H1 (cell line): ENCODE data around the gene PLPP7. TPM values are rescaled to one million over a fixed set of nuclear protein-coding genes. Genes with fewer than 3 reads are reported as not detected.

Source experiments
- ATF2 ChIP-seq: IDR thresholded peaks from 2 replicates; pipeline ENCODE4 v1.6.1; 2012; ENCODE audit warnings: low read length, inconsistent platforms
- GABPA ChIP-seq: IDR thresholded peaks from 2 replicates; pipeline ENCODE4 v1.6.1; 2011; ENCODE audit warnings: mild to moderate bottlenecking, low read length, moderate library complexity, borderline replicate concordance; ENCODE audit not compliant: insufficient read depth
- TEAD4 ChIP-seq: IDR thresholded peaks from 2 replicates; pipeline ENCODE4 v1.6.1; 2012; ENCODE audit warnings: low read depth, low read length, inconsistent platforms, mixed read lengths
- polyA plus RNA-seq, 7 experiments: library from polyadenylated mRNA; depleted of rRNA in 3 of 7; stranded (reverse) in 5 of 7; unstranded in 2 of 7; fragments of >200 nt in 5 of 7; fragments of 200-250 nt in 2 of 7; gene quantifications; 1 replicate in 5 of 7; 2 replicates in 1 of 7; 4 replicates in 1 of 7; pipeline versions ENCODE4 v1.2.1 to v1.2.3, GENCODE V29; 2011 to 2013; ENCODE audit warnings: missing spikeins in 2 of 7, mixed read lengths in 2 of 7
- total RNA-seq: library from RNA; stranded (reverse); fragmentation: NEBNext Ultra II Directional; extraction: Animal tissue kit (Norgen Biotek cat#: 25700); gene quantifications from 2 replicates; pipeline ENCODE4 v1.2.1, GENCODE V29; 2021

Gene PLPP7
- total and polyA plus RNA-seq, 2 of the 8 experiments (the other 6 are each of a cell fraction or from before 2014, with no cell fraction given), result 3.4 to 3.9 TPM

GRCh38 chr9:131287359-131287758 is 2.2 kb upstream of the PLPP7 start (continued):
- TF ChIP-seq ATF2 (no peak), TEAD4 (no peak), GABPA (no peak)
